PC-9 (cell line): ENCODE measurements around the gene EBF4. TPM values are rescaled to one million over a fixed set of nuclear protein-coding genes. Genes with fewer than 3 reads are reported as not detected.

Experiments
- BruUV-seq: library from RNA; stranded (reverse); fragments of 400-500 nt; replicated peaks from 2 replicates; lab custom pipeline; 2021; lab: Mats Ljungman, UMichigan
- CTCF ChIA-PET: fragments of 300-600 bp; sonication (Branson Sonifier 250); formaldehyde crosslinking; loops from one replicate; lab custom pipeline; 2022; ENCODE audit warnings: antibody characterized with exemption; lab: Charles Lee
- POLR2A ChIA-PET: fragments of 300-600 bp; sonication (Branson Sonifier 250); formaldehyde crosslinking; loops from one replicate; lab custom pipeline; 2022; ENCODE audit warnings: antibody characterized with exemption; ENCODE audit not compliant: unreplicated experiment; lab: Charles Lee
- DNase-seq, 2 experiments: peaks; one replicate each; pipeline versions ENCODE4 v3.0.0 to v3.0.0-alpha.2; 2015 to 2022; ENCODE audit warnings: mixed read lengths in 1 of 2
- H2AFZ ChIP-seq: fragments of 200-600 bp; sonication (generic); 2 replicates; pipeline ENCODE4 v1.8.1; 2017; ENCODE audit warnings: antibody characterized with exemption
- H3F3A ChIP-seq: fragments of 200-600 bp; sonication (generic); 2 replicates; pipeline ENCODE4 v1.8.1; 2017; ENCODE audit warnings: antibody characterized with exemption, mild to moderate bottlenecking, low read depth; ENCODE audit not compliant: insufficient read depth
- H3K27ac ChIP-seq: fragments of 200-600 bp; sonication (generic); 2 replicates; pipeline ENCODE4 v1.6.1; 2016; ENCODE audit warnings: mixed run types
- H3K27me3 ChIP-seq: fragments of 200-600 bp; sonication (generic); 2 replicates; pipeline ENCODE4 v1.6.1; 2016; ENCODE audit warnings: low read depth, mixed run types; ENCODE audit not compliant: insufficient read depth
- H3K36me3 ChIP-seq: fragments of 200-600 bp; sonication (generic); 2 replicates; pipeline ENCODE4 v1.6.1; 2016; ENCODE audit warnings: low read depth, mixed run types
- H3K4me1 ChIP-seq: fragments of 200-600 bp; sonication (generic); replicated peaks from 2 replicates; pipeline ENCODE4 v1.6.1; 2016; ENCODE audit warnings: mixed run types; ENCODE audit not compliant: insufficient read depth
- H3K4me2 ChIP-seq: fragments of 200-600 bp; sonication (generic); 2 replicates; pipeline ENCODE4 v1.6.1; 2017; ENCODE audit warnings: mixed run types
- H3K4me3 ChIP-seq: fragments of 200-600 bp; sonication (generic); 2 replicates; pipeline ENCODE4 v1.6.1; 2016; ENCODE audit warnings: mixed run types
- H3K79me2 ChIP-seq: fragments of 200-600 bp; sonication (generic); 2 replicates; pipeline ENCODE4 v1.6.1; 2017; ENCODE audit warnings: low read depth, mixed run types
- H3K9me2 ChIP-seq: fragments of 200-600 bp; sonication (generic); 2 replicates; pipeline ENCODE4 v1.8.1; 2017; ENCODE audit warnings: mild to moderate bottlenecking; ENCODE audit not compliant: insufficient read depth
- H3K9me3 ChIP-seq: fragments of 200-600 bp; sonication (generic); 2 replicates; pipeline ENCODE4 v1.8.1; 2016; ENCODE audit warnings: low read depth; ENCODE audit not compliant: insufficient read depth
- H4K20me1 ChIP-seq: fragments of 200-600 bp; sonication (generic); 2 replicates; pipeline ENCODE4 v1.8.1; 2017; ENCODE audit not compliant: insufficient read depth
- EZH2 ChIP-seq: fragments of 200-600 bp; sonication (generic); IDR thresholded peaks from 2 replicates; pipeline ENCODE4 v1.8.0; 2017; ENCODE audit warnings: antibody characterized with exemption, low read depth
- intact Hi-C: fragments of 100-400 bp; cut with micrococcal nuclease; formaldehyde crosslinking; loops from one replicate; pipeline ENCODE4 v1.10.0; 2022; ENCODE audit not compliant: unreplicated experiment
- microRNA-seq: library from miRNA; unstranded; fragments of <30 nt; microRNA quantifications from one replicate; pipeline ENCODE4 v1.2.0, GENCODE V29; 2021; ENCODE audit warnings: borderline number of aligned reads, borderline replicate concordance
- total RNA-seq: library from RNA; stranded (reverse); gene quantifications from 2 replicates; pipeline ENCODE4 v1.2.3, GENCODE V29; 2021
- TF ChIP-seq, protein P1 (sequence below): fragments of 200-600 bp; sonication (generic); conservative IDR thresholded peaks from 2 replicates; pipeline ENCODE4 v1.6.1; 2017; ENCODE audit warnings: mixed run types, antibody characterized with exemption, mild to moderate bottlenecking, moderate library complexity

Gene EBF4
- total RNA-seq, 1 experiment from 2014 or later: 5.1 TPM

DNA sequence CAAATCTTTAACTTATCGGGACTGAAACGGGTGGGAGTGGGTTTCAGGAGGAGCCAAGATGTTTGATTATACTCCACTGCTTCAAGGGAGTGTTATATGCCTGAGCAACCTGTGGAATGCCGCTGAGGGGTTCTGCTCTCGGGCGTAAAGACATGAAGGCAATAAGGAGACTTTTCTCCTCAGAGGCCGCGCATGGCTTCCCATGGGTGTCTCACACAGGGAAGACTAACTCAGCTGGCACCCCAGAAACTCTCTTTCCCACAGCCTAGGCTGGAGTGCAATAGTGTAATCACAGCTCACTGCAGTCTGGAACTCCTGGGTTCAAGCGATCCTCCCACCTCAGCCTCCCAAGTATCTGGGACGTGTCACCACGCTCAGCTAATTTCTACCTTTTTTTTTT lies 117.1 kb downstream of the EBF4 start:
- ChIA-PET CTCF (no interaction called here), POLR2A (no interaction called here)
- Histone ChIP-seq H4K20me1 (no peaks in the 10 kb centered on the region), H3K79me2 (no peaks in the 10 kb centered on the region), H3K27ac (no peak overlapping the region), H3K4me2 (no peak overlapping the region), H3K36me3 (no peaks in the 10 kb centered on the region), H3K4me1 (peaks cover 16% of the 10 kb centered on the region), H2AFZ (no peak overlapping the region), H3F3A (peaks cover 14% of the 10 kb centered on the region), H3K9me2 (no peaks in the 10 kb centered on the region), H3K27me3 (peaks cover 19% of the 10 kb centered on the region), H3K4me3 (no peak overlapping the region), H3K9me3 (no peaks in the 10 kb centered on the region)
- TF ChIP-seq, protein P1, sequence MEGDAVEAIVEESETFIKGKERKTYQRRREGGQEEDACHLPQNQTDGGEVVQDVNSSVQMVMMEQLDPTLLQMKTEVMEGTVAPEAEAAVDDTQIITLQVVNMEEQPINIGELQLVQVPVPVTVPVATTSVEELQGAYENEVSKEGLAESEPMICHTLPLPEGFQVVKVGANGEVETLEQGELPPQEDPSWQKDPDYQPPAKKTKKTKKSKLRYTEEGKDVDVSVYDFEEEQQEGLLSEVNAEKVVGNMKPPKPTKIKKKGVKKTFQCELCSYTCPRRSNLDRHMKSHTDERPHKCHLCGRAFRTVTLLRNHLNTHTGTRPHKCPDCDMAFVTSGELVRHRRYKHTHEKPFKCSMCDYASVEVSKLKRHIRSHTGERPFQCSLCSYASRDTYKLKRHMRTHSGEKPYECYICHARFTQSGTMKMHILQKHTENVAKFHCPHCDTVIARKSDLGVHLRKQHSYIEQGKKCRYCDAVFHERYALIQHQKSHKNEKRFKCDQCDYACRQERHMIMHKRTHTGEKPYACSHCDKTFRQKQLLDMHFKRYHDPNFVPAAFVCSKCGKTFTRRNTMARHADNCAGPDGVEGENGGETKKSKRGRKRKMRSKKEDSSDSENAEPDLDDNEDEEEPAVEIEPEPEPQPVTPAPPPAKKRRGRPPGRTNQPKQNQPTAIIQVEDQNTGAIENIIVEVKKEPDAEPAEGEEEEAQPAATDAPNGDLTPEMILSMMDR: no peak
- TF ChIP-seq EZH2: no peak
- no peak for DNase-seq
- BruUV-seq: no TSS peak
- intact Hi-C loops: no loop called here

Small RNA genes within 50 kb of the gene (microRNA-seq; reads per million reads assigned to microRNA genes)
- gene MIR1292: 45.1 reads per million, percentile 42 among the genes with 10 or more reads in this experiment

Other genes with a start within 250 kb of the EBF4 start
- gene SNRPB, start 222.0 kb upstream of the EBF4 start, total RNA-seq: 310 and 349 TPM in 2 replicates
- 10.0 and 11.9 TPM in 2 replicates for gene ZNF343, start 183.9 kb upstream of the EBF4 start, total RNA-seq
- gene TMC2, start 156.2 kb upstream of the EBF4 start, total RNA-seq: not detected in 2 replicates
- 194 and 210 TPM in 2 replicates for gene NOP56, start 40.1 kb upstream of the EBF4 start, total RNA-seq
- gene IDH3B, start 28.6 kb upstream of the EBF4 start, total RNA-seq: 130 and 144 TPM in 2 replicates
- gene CPXM1, start 107.8 kb downstream of the EBF4 start, total RNA-seq: not detected in 2 replicates
- not detected in 2 replicates for gene C20orf141, start 122.2 kb downstream of the EBF4 start, total RNA-seq
- gene TMEM239, start 123.6 kb downstream of the EBF4 start, total RNA-seq: not detected in 2 replicates
- 47.9 and 60.1 TPM in 2 replicates for gene PCED1A, start 147.9 kb downstream of the EBF4 start, total RNA-seq
- gene VPS16, start 148.0 kb downstream of the EBF4 start, total RNA-seq: 21.5 and 31.9 TPM in 2 replicates
- 36.6 and 48.8 TPM in 2 replicates for gene PTPRA, start 180.7 kb downstream of the EBF4 start, total RNA-seq